Measurements from ENCODE around the gene ATP11B. TPM values are rescaled to one million over a fixed set of nuclear protein-coding genes. Genes with fewer than 3 reads are reported as not detected.

ATP11B gene
- total and polyA plus RNA-seq, 9 donors: 14.2 to 83.4 (median 54.4) TPM

- no peaks in the 10 kb centered on the region for H3K9me3 ChIP-seq
- no peaks in the 10 kb centered on the region for H3K36me3 ChIP-seq
- no peak overlapping the region for H3K27ac ChIP-seq
- intact Hi-C loops (cut with DNase I): no loop called here
- H3K4me3 ChIP-seq: no peak overlapping the region
- no peak for DNase-seq
- H3K4me1 ChIP-seq (ENCODE audit: insufficient read depth): peaks cover 1% of the 10 kb centered on the region
- H3K27me3 ChIP-seq: no peaks in the 10 kb centered on the region
- TF ChIP-seq CTCF (IDR thresholded peaks at IDR 0.05): no peak
- no peak for TF ChIP-seq EP300 (IDR thresholded peaks at IDR 0.05)
- TF ChIP-seq POLR2A (IDR thresholded peaks at IDR 0.05): no peak
Observed at GRCh38 chr3:182947888-182948287, 154.6 kb downstream of the ATP11B start.

DNA sequence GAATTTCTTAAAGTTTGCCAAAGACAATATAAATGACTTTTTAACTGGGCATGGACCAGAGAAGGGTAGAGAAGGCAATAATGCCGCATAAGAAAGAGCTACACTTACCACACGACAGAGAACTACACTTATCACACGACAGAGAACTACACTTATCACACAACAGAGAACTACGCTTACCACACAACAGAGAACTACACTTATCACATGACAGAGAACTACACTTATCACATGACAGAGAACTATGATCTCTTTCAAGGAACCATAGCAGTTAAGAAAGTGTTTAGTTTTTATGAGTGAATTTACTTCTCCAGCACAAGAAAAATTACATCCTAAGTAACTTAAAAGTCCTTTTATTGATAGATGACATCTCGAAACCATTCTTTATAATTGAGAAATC, 155.0 kb downstream of the ATP11B start:
- no peak for DNase-seq
- no peaks in the 10 kb centered on the region for H3K9me3 ChIP-seq
- H3K27ac ChIP-seq: no peak overlapping the region
- intact Hi-C loops (cut with DNase I): no loop called here
- H3K27me3 ChIP-seq: no peaks in the 10 kb centered on the region
- WGBS, 3 donors: 81 to 91% (median 89%) methylated on average over 5 of the region's 5 CpGs
- no peak for TF ChIP-seq EP300 (IDR thresholded peaks at IDR 0.05)
- TF ChIP-seq POLR2A (IDR thresholded peaks at IDR 0.05): no peak
- no peak for TF ChIP-seq CTCF (IDR thresholded peaks at IDR 0.05)
- H3K36me3 ChIP-seq: no peaks in the 10 kb centered on the region
- no peak overlapping the region for H3K4me3 ChIP-seq
- H3K4me1 ChIP-seq (ENCODE audit: insufficient read depth): peaks cover 1% of the 10 kb centered on the region

GRCh38 chr3:182949688-182950087, 156.4 kb downstream of the ATP11B start:
- intact Hi-C loops (cut with DNase I): no loop called here
- Histone ChIP-seq H3K36me3 (no peaks in the 10 kb centered on the region), H3K27ac (no peak overlapping the region), H3K9me3 (no peaks in the 10 kb centered on the region), H3K4me1 (ENCODE audit: insufficient read depth) (peaks cover 1% of the 10 kb centered on the region), H3K4me3 (no peak overlapping the region), H3K27me3 (no peaks in the 10 kb centered on the region)
- DNase-seq: no peak
- TF ChIP-seq POLR2A (IDR thresholded peaks at IDR 0.05) (no peak), EP300 (IDR thresholded peaks at IDR 0.05) (no peak), CTCF (IDR thresholded peaks at IDR 0.05) (no peak)
- 95 to 100% (median 97%) methylated on average over 1 of the region's 1 CpG for WGBS, 3 donors

- WGBS, 3 donors: 83 to 90% (median 90%) methylated on average over 9 of the region's 9 CpGs
Observed at GRCh38 chr3:182954553-182955235, 161.4 kb downstream of the ATP11B start.

More at GRCh38 chr3:182954553-182955235, 161.4 kb downstream of the ATP11B start:
- no peaks in the 10 kb centered on the region for H3K4me1 ChIP-seq (ENCODE audit: insufficient read depth)
- TF ChIP-seq CTCF (IDR thresholded peaks at IDR 0.05) (no peak), POLR2A (IDR thresholded peaks at IDR 0.05) (no peak), EP300 (IDR thresholded peaks at IDR 0.05) (no peak)
- no peaks in the 10 kb centered on the region for H3K9me3 ChIP-seq
- H3K36me3 ChIP-seq: no peaks in the 10 kb centered on the region
- H3K27me3 ChIP-seq: no peaks in the 10 kb centered on the region
- no peak overlapping the region for H3K27ac ChIP-seq
- intact Hi-C loops (cut with DNase I): no loop called here
- no peak for DNase-seq
- H3K4me3 ChIP-seq: no peak overlapping the region
